GM21737 (cell line): Measurements from ENCODE around the gene CEP170B.
"Not testable (repeated sequence)": the region's sequence is repeated elsewhere in the genome, so short reads cannot be mapped to it uniquely, and the experiment has no call there.

Source experiments
- ATAC-seq: cut with Tn5 transposase; IDR thresholded peaks from one replicate; pipeline ENCODE4 v1.9.1; 2021; ENCODE audit warnings: mild to moderate bottlenecking, moderate library complexity; ENCODE audit not compliant: unreplicated experiment

CEP170B gene

GRCh38 chr14:104888489-104889374 lies 23.7 kb downstream of the CEP170B start:
- ATAC-seq: no peak

GRCh38 chr14:104889375-104889757 lies 24.3 kb downstream of the CEP170B start:
- ATAC-seq: no peak

- ATAC-seq: not testable (repeated sequence)
These were observed 25.2 kb downstream of the CEP170B start for GRCh38 chr14:104890292-104890691.

- no peak for ATAC-seq
These were observed 26.1 kb downstream of the CEP170B start for GRCh38 chr14:104891121-104891551.

GRCh38 chr14:104891664-104892530 lies 26.8 kb downstream of the CEP170B start:
- ATAC-seq: no peak

GRCh38 chr14:104892531-104893434 lies 27.7 kb downstream of the CEP170B start:
- no peak for ATAC-seq

- no peak for ATAC-seq
These were observed 28.6 kb downstream of the CEP170B start for GRCh38 chr14:104893435-104894207.

- no peak for ATAC-seq
These were observed 29.5 kb downstream of the CEP170B start for GRCh38 chr14:104894331-104895206.

- ATAC-seq: no peak
These were observed 30.2 kb downstream of the CEP170B start for GRCh38 chr14:104895207-104895785.

GRCh38 chr14:104895786-104896661 lies 31.0 kb downstream of the CEP170B start:
- ATAC-seq: no peak

GRCh38 chr14:104897330-104898194 lies 32.5 kb downstream of the CEP170B start:
- ATAC-seq: no peak

GRCh38 chr14:104898195-104898558 lies 33.1 kb downstream of the CEP170B start:
- no peak for ATAC-seq

- ATAC-seq: no peak
These were observed 33.9 kb downstream of the CEP170B start for GRCh38 chr14:104898870-104899510.

- ATAC-seq: no peak
These were observed 34.7 kb downstream of the CEP170B start for GRCh38 chr14:104899781-104900180.

GRCh38 chr14:104900639-104901512 lies 35.8 kb downstream of the CEP170B start:
- no peak for ATAC-seq
